Parathyroid adenoma (tissue), 2 donors: ENCODE results near the gene MAGEA4.
A peak's percentile ranks its signal among the peaks of the same experiment; 100 is the strongest.

ENCODE experiments used
- H2AFZ ChIP-seq: fragments of 300-600 bp; sonication (generic); one replicate; pipeline ENCODE4 v1.7.0; 2017; ENCODE audit warnings: antibody characterized with exemption, mild to moderate bottlenecking
- H3K27ac ChIP-seq: fragments of 300-600 bp; sonication (generic); one replicate; pipeline ENCODE4 v1.7.0; 2017
- H3K27me3 ChIP-seq: fragments of 300-600 bp; sonication (generic); one replicate; pipeline ENCODE4 v1.7.0; 2017; ENCODE audit warnings: low read length; ENCODE audit not compliant: control insufficient read depth, insufficient read depth
- H3K36me3 ChIP-seq: fragments of 300-600 bp; sonication (generic); one replicate; pipeline ENCODE4 v1.7.0; 2017; ENCODE audit warnings: low read length; ENCODE audit not compliant: control insufficient read depth, insufficient read depth
- H3K4me1 ChIP-seq: fragments of 300-600 bp; sonication (generic); one replicate; pipeline ENCODE4 v1.7.0; 2017; ENCODE audit warnings: control low read depth
- H3K4me2 ChIP-seq: fragments of 300-600 bp; sonication (generic); one replicate; pipeline ENCODE4 v1.7.0; 2017; ENCODE audit warnings: low read length
- H3K4me3 ChIP-seq: fragments of 300-600 bp; sonication (generic); one replicate; pipeline ENCODE4 v1.7.0; 2017; ENCODE audit warnings: low read depth, low read length
- H3K79me2 ChIP-seq: fragments of 300-600 bp; sonication (generic); one replicate; pipeline ENCODE4 v1.7.0; 2017; ENCODE audit warnings: control low read depth
- H3K9ac ChIP-seq: fragments of 300-600 bp; sonication (generic); one replicate; pipeline ENCODE4 v1.7.0; 2017; ENCODE audit warnings: mild to moderate bottlenecking
- H3K9me3 ChIP-seq: fragments of 300-600 bp; sonication (generic); one replicate; pipeline ENCODE4 v1.7.0; 2017; ENCODE audit warnings: low read length; ENCODE audit not compliant: control insufficient read depth
- CTCF ChIP-seq: fragments of 300-600 bp; sonication (generic); IDR thresholded peaks from one replicate; pipeline ENCODE4 v1.7.0; 2017; ENCODE audit warnings: antibody characterized with exemption, mild to moderate bottlenecking
- donor health status: primary hyperparathyroidism.

MAGEA4 gene

GRCh38 chrX:151962034-151962433, 49.3 kb downstream of the MAGEA4 start:
- H3K79me2 ChIP-seq, result no peaks in the 10 kb centered on the region
- H3K9me3 ChIP-seq, result no peaks in the 10 kb centered on the region
- H3K27me3 ChIP-seq, result no peaks in the 10 kb centered on the region
- H3K4me2 ChIP-seq, result no peak overlapping the region
- no peaks in the 10 kb centered on the region for H3K36me3 ChIP-seq
- no peak overlapping the region for H2AFZ ChIP-seq
- no peak overlapping the region for H3K27ac ChIP-seq
- H3K9ac ChIP-seq, result no peak overlapping the region
- no peak for TF ChIP-seq CTCF
- H3K4me3 ChIP-seq, result no peak overlapping the region
- H3K4me1 ChIP-seq, result no peaks in the 10 kb centered on the region

DNA sequence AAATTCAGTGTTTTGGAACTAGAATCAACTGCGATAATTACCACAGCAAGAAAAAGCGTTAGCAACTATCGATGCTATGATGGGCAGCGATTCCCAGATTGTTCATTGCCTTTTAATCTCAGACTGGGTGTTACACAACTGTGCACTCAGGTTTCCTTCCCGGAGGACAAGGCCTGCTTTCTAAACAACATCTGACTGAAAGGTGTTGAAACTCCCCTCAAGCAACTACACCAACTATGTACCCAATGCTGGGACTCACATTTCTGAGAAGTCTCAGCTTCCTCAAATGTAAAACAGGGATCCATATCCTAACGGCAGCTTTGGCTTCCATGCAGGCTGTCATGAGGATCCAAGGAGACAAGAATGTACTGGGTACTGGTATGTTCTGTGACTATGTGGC, 53.5 kb downstream of the MAGEA4 start:
- Histone ChIP-seq H3K4me2 (no peak overlapping the region), H3K79me2 (no peaks in the 10 kb centered on the region), H2AFZ (no peak overlapping the region), H3K4me1 (no peaks in the 10 kb centered on the region), H3K36me3 (no peaks in the 10 kb centered on the region), H3K4me3 (no peak overlapping the region), H3K27me3 (no peaks in the 10 kb centered on the region), H3K9ac (no peak overlapping the region), H3K9me3 (no peaks in the 10 kb centered on the region), H3K27ac (no peak overlapping the region)
- no peak for TF ChIP-seq CTCF

DNA sequence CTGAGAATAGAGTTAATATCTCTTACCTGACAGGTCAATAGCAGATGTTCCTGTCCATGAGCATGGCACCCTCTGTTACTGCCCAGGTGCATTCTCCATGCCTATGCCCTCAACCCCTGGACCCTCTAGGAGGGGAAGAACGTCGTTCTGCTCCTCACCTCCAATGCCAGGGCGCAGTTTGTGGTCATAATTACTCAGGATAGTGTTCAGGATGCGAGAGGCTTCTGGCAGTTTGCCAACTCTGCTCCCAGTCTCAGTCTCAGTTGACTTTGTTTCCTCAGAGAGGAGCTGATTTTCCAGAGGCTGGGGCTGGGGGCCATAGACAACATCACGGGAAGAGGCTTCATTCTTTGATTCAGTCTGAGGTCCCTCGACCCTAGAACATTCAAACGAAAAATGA, 57.3 kb downstream of the MAGEA4 start:
- H3K79me2 ChIP-seq, result no peaks in the 10 kb centered on the region
- no peaks in the 10 kb centered on the region for H3K36me3 ChIP-seq
- no peaks in the 10 kb centered on the region for H3K4me1 ChIP-seq
- H3K27me3 ChIP-seq, result no peaks in the 10 kb centered on the region
- no peak for TF ChIP-seq CTCF
- no peak overlapping the region for H2AFZ ChIP-seq
- no peak overlapping the region for H3K4me2 ChIP-seq
- H3K4me3 ChIP-seq, result no peak overlapping the region
- H3K27ac ChIP-seq, result no peak overlapping the region
- no peaks in the 10 kb centered on the region for H3K9me3 ChIP-seq
- H3K9ac ChIP-seq, result no peak overlapping the region

- H3K4me1 ChIP-seq, result no peaks in the 10 kb centered on the region
- no peak for TF ChIP-seq CTCF
- H2AFZ ChIP-seq, result no peak overlapping the region
- H3K79me2 ChIP-seq, result no peaks in the 10 kb centered on the region
- no peak overlapping the region for H3K4me3 ChIP-seq
- H3K9me3 ChIP-seq, result no peaks in the 10 kb centered on the region
- H3K27me3 ChIP-seq, result no peaks in the 10 kb centered on the region
- no peaks in the 10 kb centered on the region for H3K36me3 ChIP-seq
- no peak overlapping the region for H3K4me2 ChIP-seq
- no peak overlapping the region for H3K27ac ChIP-seq
- no peak overlapping the region for H3K9ac ChIP-seq
Measured at GRCh38 chrX:151970661-151971060, 58.0 kb downstream of the MAGEA4 start.

- TF ChIP-seq CTCF, result no peak
Measured at GRCh38 chrX:151973060-151973661, 60.5 kb downstream of the MAGEA4 start.

More at GRCh38 chrX:151973060-151973661, 60.5 kb downstream of the MAGEA4 start:
- H3K27me3 ChIP-seq, result no peaks in the 10 kb centered on the region
- H3K4me3 ChIP-seq, result peak overlapping the region; percentile 63
- H3K9me3 ChIP-seq, result no peaks in the 10 kb centered on the region
- peak overlapping the region; percentile 66 for H2AFZ ChIP-seq
- no peaks in the 10 kb centered on the region for H3K4me1 ChIP-seq
- no peaks in the 10 kb centered on the region for H3K36me3 ChIP-seq
- H3K9ac ChIP-seq, result no peak overlapping the region
- peak overlapping the region; percentile 72 for H3K4me2 ChIP-seq
- no peaks in the 10 kb centered on the region for H3K79me2 ChIP-seq
- H3K27ac ChIP-seq, result peak overlapping the region; percentile 47
